HepG2 (cell line): Measurements from ENCODE around the gene CD151. TPM values are rescaled to one million over a fixed set of nuclear protein-coding genes. Genes with fewer than 3 reads are reported as not detected.

ENCODE experiments used
- AGO1 ChIP-seq: fragments of 200-400 bp; formaldehyde crosslinking; IDR thresholded peaks from 2 replicates; pipeline ENCODE4 v1.6.1; 2017; ENCODE audit warnings: mild to moderate bottlenecking, low read depth, low read length, moderate library complexity; ENCODE audit not compliant: poor library complexity, severe bottlenecking
- AGO2 ChIP-seq: fragments of 200-400 bp; formaldehyde crosslinking; optimal IDR thresholded peaks from 2 replicates; pipeline ENCODE3; 2017; ENCODE audit warnings: mild to moderate bottlenecking, low read depth, low read length, moderate library complexity
- ARNT2 ChIP-seq: sonication (generic); formaldehyde crosslinking; IDR thresholded peaks from 2 replicates; pipeline ENCODE4 v1.8.0; 2022; ENCODE audit warnings: mild to moderate bottlenecking, low read depth, missing genetic modification reagents, moderate library complexity
- CHCHD3 ChIP-seq: sonication (generic); formaldehyde crosslinking; IDR thresholded peaks from 2 replicates; pipeline ENCODE4 v1.8.0; 2022; ENCODE audit warnings: mild to moderate bottlenecking, missing genetic modification reagents, moderate library complexity
- GRHL1 ChIP-seq: sonication (generic); formaldehyde crosslinking; conservative IDR thresholded peaks from 2 replicates; pipeline ENCODE4 v1.8.0; 2022; ENCODE audit warnings: missing genetic modification reagents
- HNRNPLL ChIP-seq: fragments of 200-400 bp; formaldehyde crosslinking; IDR thresholded peaks from 2 replicates; pipeline ENCODE4 v1.6.1; 2017; ENCODE audit warnings: mild to moderate bottlenecking, low read depth, low read length; ENCODE audit not compliant: poor library complexity, severe bottlenecking
- NFIB ChIP-seq: sonication (generic); formaldehyde crosslinking; IDR thresholded peaks from 2 replicates; pipeline ENCODE4 v1.9.0; 2021; ENCODE audit warnings: missing genetic modification reagents, mild to moderate bottlenecking, borderline replicate concordance
- POLR2A ChIP-seq, 2 experiments: IDR thresholded peaks; 2 replicates each; pipeline ENCODE4 v1.6.1; 2011; ENCODE audit warnings: low read depth in 2 of 2, low read length in 2 of 2, mild to moderate bottlenecking in 1 of 2, moderate library complexity in 1 of 2; ENCODE audit not compliant: insufficient read depth in 1 of 2
- PRDM15 ChIP-seq: sonication (generic); formaldehyde crosslinking; IDR thresholded peaks from 2 replicates; pipeline ENCODE4 v1.4.0; 2020; ENCODE audit warnings: missing genetic modification reagents
- RELA ChIP-seq: sonication (generic); formaldehyde crosslinking; IDR thresholded peaks from 2 replicates; pipeline ENCODE4 v1.4.0; 2020; ENCODE audit warnings: missing genetic modification reagents
- SRY ChIP-seq: sonication (generic); formaldehyde crosslinking; IDR thresholded peaks from 2 replicates; pipeline ENCODE4 v1.8.0; 2022; ENCODE audit warnings: mild to moderate bottlenecking, missing genetic modification reagents
- ZBTB46 ChIP-seq: sonication (generic); formaldehyde crosslinking; IDR thresholded peaks from 2 replicates; pipeline ENCODE4 v1.4.0; 2020; ENCODE audit warnings: mild to moderate bottlenecking, missing genetic modification reagents, borderline replicate concordance
- ZNF646 ChIP-seq: sonication (generic); formaldehyde crosslinking; IDR thresholded peaks from 2 replicates; pipeline ENCODE4 v1.9.0; 2021; ENCODE audit warnings: mild to moderate bottlenecking, missing genetic modification reagents
- ZNF800 ChIP-seq: sonication (generic); formaldehyde crosslinking; IDR thresholded peaks from 2 replicates; pipeline ENCODE4 v1.4.0; 2020; ENCODE audit warnings: missing genetic modification reagents
- polyA plus RNA-seq, 8 experiments: library from polyadenylated mRNA; depleted of rRNA in 3 of 8; stranded (reverse) in 7 of 8; unstranded in 1 of 8; fragments of >200 nt; fragmentation: Illumina TruSeq in 4 of 8; extraction: Trizol in 4 of 8; gene quantifications; 2 replicates each; pipeline versions ENCODE4 v1.2.1 to v1.2.3, GENCODE V29; 2011 to 2016; ENCODE audit warnings: low read depth in 4 of 8, missing spikeins in 1 of 8, mixed read lengths in 1 of 8; ENCODE audit not compliant: insufficient read depth in 1 of 8
- total RNA-seq, 5 experiments: library from RNA; depleted of rRNA; stranded (reverse); fragments of >200 nt; fragmentation: Illumina TruSeq; extraction: Trizol; gene quantifications; 2 replicates each; pipeline ENCODE4 v1.2.3, GENCODE V29; 2016; ENCODE audit warnings: low read depth in 1 of 5

CD151 gene
- total and polyA plus RNA-seq, 2 of the 13 experiments (the other 11 are each of a cell fraction or from before 2014, with no cell fraction given): 125 to 197 TPM

- no peak for TF ChIP-seq GRHL1
- no peak for TF ChIP-seq RELA (CRISPR knock-in tag)
- TF ChIP-seq SRY (CRISPR knock-in tag): no peak
- no peak for TF ChIP-seq ARNT2 (CRISPR knock-in tag)
- 0 out of 2 replicates have a peak, but pooled peaks have one; percentile 20 for TF ChIP-seq CHCHD3 (CRISPR knock-in tag)
- no peak for TF ChIP-seq AGO1
- no peak for TF ChIP-seq ZBTB46
- no peak for TF ChIP-seq HNRNPLL
- no peak for TF ChIP-seq PRDM15 (CRISPR knock-in tag)
- TF ChIP-seq ZNF646 (CRISPR knock-in tag): no peak
- TF ChIP-seq ZNF800 (CRISPR knock-in tag): no peak
- no peak for TF ChIP-seq NFIB (CRISPR knock-in tag)
- TF ChIP-seq POLR2A (IDR thresholded peaks at IDR 0.05; ENCODE audit: insufficient read depth in 1 of 2, low read depth in 2 of 2, low read length in 2 of 2): peak in 1 of 2 experiments; percentile 14; a peak in 1 of 4 replicates
- TF ChIP-seq AGO2: peak; percentile 54
Measured at GRCh38 chr11:839280-839623, 6.5 kb downstream of the CD151 start (continued).
